ENCODE measurements around the gene APOL4.

GRCh38 chr22:36197065-36197440 lies 4.6 kb downstream of the APOL4 start:
- no peak for TF ChIP-seq GATA2 (IDR thresholded peaks at IDR 0.05; ENCODE audit: low read depth, low read length)
- TF ChIP-seq GATA3 (IDR thresholded peaks at IDR 0.05; ENCODE audit: low read depth, low read length) = no peak

Data from SH-SY5Y (cell line).